GM18520 (cell line): Measurements from ENCODE around the gene CRYBB1.

Experiments
- ATAC-seq: cut with Tn5 transposase; IDR thresholded peaks from one replicate; pipeline ENCODE4 v1.9.1; 2021; ENCODE audit not compliant: unreplicated experiment

Gene CRYBB1

DNA sequence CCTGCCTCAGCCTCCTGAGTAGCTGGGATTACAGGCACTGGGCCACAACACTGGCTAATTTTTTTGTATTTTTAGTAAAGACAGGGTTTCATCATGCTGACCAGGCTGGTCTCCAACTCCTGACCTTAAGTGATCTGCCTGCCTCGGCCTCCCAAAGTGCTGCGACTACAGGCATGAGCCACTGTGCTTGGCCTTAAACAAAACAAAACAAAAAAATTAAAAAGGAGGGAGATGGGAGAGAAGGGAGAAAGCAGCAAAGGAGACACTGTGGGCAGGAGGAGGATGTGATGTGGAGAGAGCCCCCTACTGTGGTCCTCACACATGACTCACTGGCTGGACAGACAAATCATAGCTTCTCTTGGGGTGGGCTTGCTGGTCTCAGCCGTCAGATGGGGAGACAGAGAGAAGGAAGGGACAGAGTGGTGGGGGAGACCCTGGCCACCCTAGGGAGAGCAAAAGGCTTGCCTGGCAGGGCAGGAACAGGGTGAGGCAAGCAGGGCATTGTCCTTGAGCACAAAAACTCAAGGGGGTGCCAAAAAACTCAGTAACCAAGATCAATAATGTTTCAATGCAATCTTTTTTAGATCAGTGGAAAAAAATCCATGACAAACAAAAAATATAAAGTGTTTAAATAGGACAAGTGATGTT, 59.5 kb downstream of the CRYBB1 start:
- no peak for ATAC-seq

DNA sequence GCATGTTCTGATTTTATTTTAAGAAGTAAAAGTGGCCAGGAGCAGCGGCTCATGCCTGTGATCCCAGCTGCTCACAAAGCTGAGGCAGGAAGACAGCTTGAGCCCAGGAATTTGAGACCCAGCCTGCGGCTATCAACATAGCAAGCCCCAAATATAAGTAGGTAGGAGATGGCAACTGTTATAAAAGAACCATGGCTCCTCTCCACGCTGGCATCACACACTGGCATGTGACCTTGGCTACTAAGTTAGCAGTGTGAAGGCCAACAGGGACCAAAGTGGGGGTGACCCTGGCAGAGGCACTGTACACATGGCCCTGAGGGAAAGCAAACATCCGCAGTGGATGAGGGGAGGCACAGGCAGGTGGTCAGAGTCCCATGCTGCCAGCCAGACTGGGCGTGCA, 60.9 kb downstream of the CRYBB1 start:
- no peak for ATAC-seq

DNA sequence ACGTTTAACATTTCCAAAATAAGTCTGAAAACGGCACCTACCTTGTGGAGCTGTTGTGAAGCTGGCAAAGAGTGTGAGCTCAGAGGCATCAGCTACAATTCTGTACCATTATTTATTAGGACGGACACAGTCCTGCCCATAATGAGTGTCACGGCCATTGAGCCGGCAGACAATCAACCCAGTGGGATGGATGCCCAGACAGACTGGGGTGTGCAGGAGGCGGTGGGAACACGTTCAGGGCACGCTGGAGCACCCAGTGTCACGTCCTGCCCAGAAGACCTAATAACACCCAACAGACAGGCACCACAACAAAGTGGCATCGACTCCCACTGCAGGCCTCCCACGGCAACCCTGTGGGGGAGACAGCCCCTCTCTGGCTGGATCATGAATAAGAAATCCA, 62.3 kb downstream of the CRYBB1 start:
- ATAC-seq, result no peak

DNA sequence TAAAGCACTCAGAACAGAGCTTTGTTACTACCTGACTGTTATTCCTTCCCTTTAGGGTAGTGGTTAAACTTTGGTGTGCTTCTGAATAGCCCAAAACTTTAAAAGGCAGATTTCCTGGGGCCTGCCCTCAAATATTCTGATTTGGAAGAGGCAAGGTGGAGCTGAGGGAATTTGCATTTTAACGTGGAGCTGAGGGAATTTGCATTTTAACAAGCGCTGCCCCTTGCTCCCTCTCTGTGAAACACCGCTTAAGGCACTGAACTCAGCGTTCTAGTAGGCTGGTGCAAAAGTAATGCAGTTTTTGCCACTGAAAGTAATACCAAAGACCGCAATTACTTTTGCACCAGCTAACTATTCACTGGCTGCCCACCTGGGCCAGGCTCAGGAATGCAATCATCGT, 62.9 kb downstream of the CRYBB1 start:
- ATAC-seq, result no peak

DNA sequence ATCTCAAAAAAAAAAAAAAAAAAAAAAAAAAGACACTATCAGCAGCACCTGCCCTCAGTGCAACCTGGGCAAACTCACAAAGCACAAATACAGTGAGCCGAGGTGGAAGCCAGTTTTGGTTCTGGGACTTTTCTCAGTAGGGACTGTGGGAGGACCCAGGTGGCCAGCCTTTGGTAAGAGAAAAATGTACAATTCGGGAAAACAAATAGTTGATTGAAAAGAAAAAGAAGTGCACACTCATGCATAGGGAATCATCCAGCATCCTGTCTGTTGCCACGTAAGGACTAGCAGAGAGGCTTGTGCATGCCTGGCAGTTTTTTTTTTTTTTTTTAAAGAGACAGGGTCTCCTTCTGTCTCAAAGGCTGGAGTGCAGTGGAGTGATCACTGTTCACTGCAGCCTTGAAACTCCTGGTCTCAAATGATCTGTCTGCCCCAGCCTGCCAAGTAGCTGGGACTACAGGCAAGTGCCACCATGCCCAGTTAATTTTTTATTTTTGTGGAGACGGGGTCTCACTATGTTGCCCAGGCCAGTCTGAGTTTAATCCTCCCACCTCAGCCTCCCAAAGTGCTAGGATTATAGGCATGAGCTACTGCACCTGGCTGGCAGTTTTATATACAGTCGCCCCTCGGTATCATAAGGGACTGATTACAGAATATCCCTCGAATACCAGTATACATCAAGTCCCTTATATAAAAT, 64.6 kb downstream of the CRYBB1 start:
- ATAC-seq, result no peak

DNA sequence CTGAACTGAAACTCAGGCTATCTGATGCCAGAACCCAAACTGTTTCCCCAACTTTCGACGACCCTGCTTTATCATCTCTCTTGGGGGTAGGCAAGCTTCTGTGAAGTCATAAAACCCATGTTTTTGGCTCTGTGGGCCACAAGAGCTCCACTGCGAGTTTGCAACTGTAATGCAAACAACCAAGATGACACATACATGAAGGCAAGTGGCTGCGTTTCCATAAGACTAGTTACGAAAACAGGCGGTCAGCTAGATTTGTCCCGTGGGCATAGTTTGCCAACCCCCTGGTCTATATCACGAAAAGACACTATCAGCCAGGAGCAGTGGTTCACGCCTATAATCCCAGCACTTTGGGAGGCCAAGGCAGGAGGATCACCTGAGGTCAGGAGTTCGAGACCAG, 65.4 kb downstream of the CRYBB1 start:
- no peak for ATAC-seq

DNA sequence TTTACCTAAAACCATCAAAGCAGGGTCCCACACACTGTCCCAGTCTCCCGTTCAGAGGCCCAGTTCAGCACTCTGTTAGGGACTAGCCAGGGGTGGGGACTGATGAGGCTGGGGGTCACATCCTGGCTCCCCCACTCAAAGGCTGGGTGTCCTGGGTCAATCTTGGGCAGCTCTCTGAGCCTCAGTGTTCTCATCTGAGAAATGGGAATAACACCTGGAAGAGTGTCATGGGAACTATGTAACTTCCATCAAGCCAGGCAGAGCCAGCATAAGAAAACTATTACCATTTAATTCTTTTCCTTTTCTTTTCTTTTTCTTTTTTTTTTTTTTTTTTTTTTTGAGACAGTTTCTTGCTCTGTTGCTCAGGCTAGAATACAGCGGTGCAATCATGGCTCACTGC, 66.3 kb downstream of the CRYBB1 start:
- ATAC-seq, result no peak

DNA sequence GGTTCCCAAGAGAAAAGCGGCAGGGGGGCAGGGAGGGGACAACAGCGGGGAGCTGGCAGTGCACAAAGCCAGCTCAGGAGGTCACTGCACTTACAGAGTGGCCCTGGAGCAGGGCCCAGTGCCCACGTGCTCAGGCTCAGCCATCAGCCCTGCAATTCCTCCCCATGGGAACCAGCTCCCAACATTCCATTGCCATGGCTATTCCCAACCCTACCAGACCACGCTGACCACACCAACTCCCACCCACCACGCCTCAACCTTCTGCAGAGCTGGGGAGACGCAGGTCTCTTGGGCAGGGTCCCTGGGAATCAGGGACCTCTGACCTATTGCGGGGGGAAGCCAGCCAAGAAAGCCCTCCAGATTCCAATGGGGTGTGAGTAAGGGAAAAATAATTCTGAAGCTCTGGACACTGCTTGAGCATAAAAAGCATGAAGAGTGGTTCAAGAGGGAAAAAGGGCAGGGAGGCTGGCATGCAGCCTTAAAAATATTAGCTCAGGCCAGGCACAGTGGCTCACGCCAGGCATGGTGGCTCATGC, 67.3 kb downstream of the CRYBB1 start:
- ATAC-seq, result no peak

DNA sequence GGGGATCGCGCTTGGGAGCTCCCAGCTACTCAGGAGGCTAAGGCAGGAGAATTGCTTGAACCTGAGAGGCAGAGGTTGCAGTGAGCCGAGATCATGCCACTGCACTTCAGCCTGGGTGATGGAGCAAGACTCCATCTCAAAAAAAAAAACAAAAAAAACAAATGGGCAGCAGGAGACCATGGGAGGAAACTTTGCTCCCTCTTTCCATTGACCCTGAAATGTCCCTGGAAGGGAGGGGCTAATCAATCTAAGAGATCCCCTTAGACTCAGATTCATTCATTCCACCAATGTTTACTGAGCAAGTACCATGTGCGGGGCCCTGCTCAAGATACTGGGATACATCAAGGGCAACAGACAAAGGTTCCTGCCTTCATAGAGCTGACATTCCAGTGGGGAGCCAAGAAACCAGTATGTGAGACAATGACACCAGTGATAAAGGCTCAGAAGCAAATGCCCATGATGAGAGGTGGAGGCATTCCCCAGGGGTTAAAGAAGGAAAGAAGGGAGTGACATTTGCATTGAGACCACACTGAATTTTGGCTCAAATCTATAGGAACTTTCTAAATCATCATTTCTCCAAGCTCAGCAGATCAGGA, 67.8 kb downstream of the CRYBB1 start:
- no peak for ATAC-seq
